ENCODE data around the gene DMXL1.

Gene DMXL1

GRCh38 chr5:119290607-119291006, 219.7 kb downstream of the DMXL1 start:
- no peak overlapping the region for H3K4me3 ChIP-seq (ENCODE audit: low read length)
- no peak for TF ChIP-seq CTCF (conservative IDR thresholded peaks at IDR 0.05; ENCODE audit: low read length)
- DNase-seq (ENCODE audit: low read depth) = no peak

GRCh38 chr5:119291056-119291455, 220.2 kb downstream of the DMXL1 start:
- no peak for DNase-seq (ENCODE audit: low read depth)
- TF ChIP-seq CTCF (conservative IDR thresholded peaks at IDR 0.05; ENCODE audit: low read length) = no peak
- H3K4me3 ChIP-seq (ENCODE audit: low read length) = no peak overlapping the region

- no peak for DNase-seq (ENCODE audit: low read depth)
- no peak for TF ChIP-seq CTCF (conservative IDR thresholded peaks at IDR 0.05; ENCODE audit: low read length)
- no peak overlapping the region for H3K4me3 ChIP-seq (ENCODE audit: low read length)
These were observed 221.0 kb downstream of the DMXL1 start for GRCh38 chr5:119291877-119292276.

- DNase-seq (ENCODE audit: low read depth) = no peak
- no peak overlapping the region for H3K4me3 ChIP-seq (ENCODE audit: low read length)
- TF ChIP-seq CTCF (conservative IDR thresholded peaks at IDR 0.05; ENCODE audit: low read length) = no peak
These were observed 222.0 kb downstream of the DMXL1 start for GRCh38 chr5:119292701-119293515.

GRCh38 chr5:119293516-119293829, 222.6 kb downstream of the DMXL1 start:
- H3K4me3 ChIP-seq (ENCODE audit: low read length) = no peak overlapping the region
- DNase-seq (ENCODE audit: low read depth) = no peak
- no peak for TF ChIP-seq CTCF (conservative IDR thresholded peaks at IDR 0.05; ENCODE audit: low read length)
